ENCODE results near the gene NOL3.

Gene NOL3

GRCh38 chr16:67144943-67145342, 25.4 kb upstream of the NOL3 start:
- no peak overlapping the region for H3K27ac ChIP-seq
- no peak for TF ChIP-seq CTCF (conservative IDR thresholded peaks at IDR 0.05)

- TF ChIP-seq CTCF (conservative IDR thresholded peaks at IDR 0.05): no peak
Measured at GRCh38 chr16:67145746-67146145, 24.6 kb upstream of the NOL3 start.

GRCh38 chr16:67146523-67147357, 23.6 kb upstream of the NOL3 start:
- no peak overlapping the region for H3K27ac ChIP-seq
- no peak for TF ChIP-seq CTCF (conservative IDR thresholded peaks at IDR 0.05)

More at GRCh38 chr16:67145746-67146145, 24.6 kb upstream of the NOL3 start:
- H3K27ac ChIP-seq: no peak overlapping the region

- H3K27ac ChIP-seq: no peak overlapping the region
Measured at GRCh38 chr16:67147437-67148140, 22.7 kb upstream of the NOL3 start.

GRCh38 chr16:67148221-67148620, 22.1 kb upstream of the NOL3 start:
- TF ChIP-seq CTCF (conservative IDR thresholded peaks at IDR 0.05): no peak
- H3K27ac ChIP-seq: no peak overlapping the region

More at GRCh38 chr16:67147437-67148140, 22.7 kb upstream of the NOL3 start:
- TF ChIP-seq CTCF (conservative IDR thresholded peaks at IDR 0.05): no peak

- no peak overlapping the region for H3K27ac ChIP-seq
- TF ChIP-seq CTCF (conservative IDR thresholded peaks at IDR 0.05): no peak
Measured at GRCh38 chr16:67148656-67149275, 21.6 kb upstream of the NOL3 start.
